AG04449 (cell line): ENCODE measurements around the gene PDZD11.
A peak's percentile ranks its signal among the peaks of the same experiment; 100 is the strongest.
"Not testable (repeated sequence)": the region's sequence is repeated elsewhere in the genome, so short reads cannot be mapped to it uniquely, and the experiment has no call there.

Source experiments
- CTCF ChIA-PET: fragments of 350-600 bp; formaldehyde crosslinking; extraction: SDS; loops from one replicate; lab custom pipeline; 2021; ENCODE audit warnings: antibody characterized with exemption; lab: Yijun Ruan, JAX
- POLR2A ChIA-PET: fragments of 400-600, 350-600 bp; formaldehyde crosslinking; extraction: SDS; loops from one replicate; lab custom pipeline; 2020; ENCODE audit warnings: antibody characterized with exemption, inconsistent platforms; lab: Yijun Ruan, JAX
- DNase-seq: peaks from one replicate; pipeline ENCODE4 v3.0.0-alpha.2; 2010; ENCODE audit warnings: low read depth, low spot score
- H3K4me3 ChIP-seq: 2 replicates; pipeline ENCODE4 v1.5.1; 2011; ENCODE audit warnings: low read depth, mild to moderate bottlenecking, control low read depth, low read length
- TF ChIP-seq, protein P1 (sequence below): IDR thresholded peaks from one replicate; pipeline ENCODE4 v1.5.1; 2011; ENCODE audit warnings: mild to moderate bottlenecking, moderate library complexity, low read length, control low read depth, inconsistent platforms; ENCODE audit not compliant: insufficient read depth; ENCODE audit errors: missing control alignments

PDZD11 gene, protein sequence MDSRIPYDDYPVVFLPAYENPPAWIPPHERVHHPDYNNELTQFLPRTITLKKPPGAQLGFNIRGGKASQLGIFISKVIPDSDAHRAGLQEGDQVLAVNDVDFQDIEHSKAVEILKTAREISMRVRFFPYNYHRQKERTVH

DNA sequence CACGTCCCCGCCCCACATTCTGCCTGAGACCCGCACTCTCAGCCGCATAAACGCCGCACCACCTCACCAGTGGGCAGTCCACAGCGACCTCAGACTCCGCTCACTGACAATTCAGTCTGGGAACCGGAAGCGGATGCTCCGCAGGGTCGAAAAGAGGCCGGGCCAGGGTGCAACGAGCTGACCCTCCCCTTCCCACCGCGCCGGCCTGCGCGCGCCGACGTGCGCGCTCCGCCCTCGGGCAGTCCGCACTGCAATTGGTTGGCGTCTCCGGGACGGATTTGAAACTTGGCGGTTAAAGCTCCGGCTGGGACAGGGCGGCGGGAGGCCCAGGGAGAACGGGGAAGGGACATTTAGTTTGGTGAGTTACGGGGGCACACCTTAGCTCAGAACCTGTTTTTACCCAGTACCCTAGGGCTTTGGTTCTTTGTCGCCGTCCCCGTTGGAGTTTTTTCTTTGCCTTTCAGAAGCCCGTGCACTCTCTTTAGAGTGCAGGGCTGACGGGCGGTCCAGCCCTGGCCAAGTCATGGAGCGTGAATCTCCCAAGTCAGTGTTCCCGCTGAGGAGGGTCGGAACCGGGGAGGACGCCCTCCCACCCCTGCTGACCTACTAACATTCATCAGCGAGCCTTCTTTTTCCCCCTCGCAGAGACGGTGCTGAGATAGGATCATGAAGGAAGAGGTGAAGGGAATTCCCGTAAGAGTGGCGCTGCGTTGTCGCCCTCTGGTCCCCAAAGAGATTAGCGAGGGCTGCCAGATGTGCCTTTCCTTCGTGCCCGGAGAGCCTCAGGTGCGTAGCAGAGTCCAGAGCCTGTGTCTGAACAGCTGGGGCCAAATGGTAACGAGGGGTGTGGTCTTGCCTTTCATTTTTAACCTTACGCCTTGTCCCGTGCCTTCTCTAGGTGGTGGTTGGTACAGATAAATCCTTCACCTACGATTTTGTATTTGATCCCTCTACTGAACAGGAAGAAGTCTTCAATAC, at the start of gene PDZD11, which contains the start of gene KIF4A:
PDZD11 (minus strand) TSS at position 135 of the 978 bp plus-strand sequence. CDS start 586 bp downstream, outside the sequence.
KIF4A (plus strand) TSS at position 312 of the 978 bp plus-strand sequence; CDS start at position 667, 355 bp downstream.
- POLR2A ChIA-PET, result interaction anchor here (1.0 kb wide), 1 partner anchor 12 kb away, joined by 3 read pairs; no protein-coding TSS in a partner anchor
- peak within 1 kb of the TSS; percentile 76 for H3K4me3 ChIP-seq
- CTCF ChIA-PET, result interaction anchor here (1.1 kb wide), 1 partner anchor 10 kb away, joined by 4 read pairs; no protein-coding TSS in a partner anchor

DNA sequence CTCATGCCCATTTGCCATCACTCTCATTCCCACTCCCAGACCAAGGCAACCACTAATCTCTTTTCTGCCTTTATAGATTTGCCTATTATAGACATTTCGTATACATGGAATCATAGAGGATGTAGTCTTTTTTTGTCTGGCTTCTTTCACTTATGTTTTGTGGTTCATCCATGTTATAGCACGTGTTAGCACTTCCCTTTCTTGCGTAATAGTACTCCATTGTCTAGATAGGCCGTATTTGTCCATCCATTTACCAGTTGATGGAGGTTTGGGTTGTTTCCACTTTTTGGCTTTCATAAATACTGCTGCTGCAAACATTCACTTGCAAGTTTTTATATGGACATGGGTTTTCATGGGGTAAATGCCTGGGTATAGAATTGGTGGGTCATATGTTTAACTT, 48.6 kb upstream of the PDZD11 start:
- no peak overlapping the region for H3K4me3 ChIP-seq
- TF ChIP-seq, protein P1, sequence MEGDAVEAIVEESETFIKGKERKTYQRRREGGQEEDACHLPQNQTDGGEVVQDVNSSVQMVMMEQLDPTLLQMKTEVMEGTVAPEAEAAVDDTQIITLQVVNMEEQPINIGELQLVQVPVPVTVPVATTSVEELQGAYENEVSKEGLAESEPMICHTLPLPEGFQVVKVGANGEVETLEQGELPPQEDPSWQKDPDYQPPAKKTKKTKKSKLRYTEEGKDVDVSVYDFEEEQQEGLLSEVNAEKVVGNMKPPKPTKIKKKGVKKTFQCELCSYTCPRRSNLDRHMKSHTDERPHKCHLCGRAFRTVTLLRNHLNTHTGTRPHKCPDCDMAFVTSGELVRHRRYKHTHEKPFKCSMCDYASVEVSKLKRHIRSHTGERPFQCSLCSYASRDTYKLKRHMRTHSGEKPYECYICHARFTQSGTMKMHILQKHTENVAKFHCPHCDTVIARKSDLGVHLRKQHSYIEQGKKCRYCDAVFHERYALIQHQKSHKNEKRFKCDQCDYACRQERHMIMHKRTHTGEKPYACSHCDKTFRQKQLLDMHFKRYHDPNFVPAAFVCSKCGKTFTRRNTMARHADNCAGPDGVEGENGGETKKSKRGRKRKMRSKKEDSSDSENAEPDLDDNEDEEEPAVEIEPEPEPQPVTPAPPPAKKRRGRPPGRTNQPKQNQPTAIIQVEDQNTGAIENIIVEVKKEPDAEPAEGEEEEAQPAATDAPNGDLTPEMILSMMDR, result no peak
- CTCF ChIA-PET, result no interaction called here
- DNase-seq, result no peak
- POLR2A ChIA-PET, result no interaction called here

More for the DNA sequence above, at the start of gene PDZD11, which contains the start of gene KIF4A:
- DNase-seq, result no peak
- TF ChIP-seq, protein P1, result no peak

DNA sequence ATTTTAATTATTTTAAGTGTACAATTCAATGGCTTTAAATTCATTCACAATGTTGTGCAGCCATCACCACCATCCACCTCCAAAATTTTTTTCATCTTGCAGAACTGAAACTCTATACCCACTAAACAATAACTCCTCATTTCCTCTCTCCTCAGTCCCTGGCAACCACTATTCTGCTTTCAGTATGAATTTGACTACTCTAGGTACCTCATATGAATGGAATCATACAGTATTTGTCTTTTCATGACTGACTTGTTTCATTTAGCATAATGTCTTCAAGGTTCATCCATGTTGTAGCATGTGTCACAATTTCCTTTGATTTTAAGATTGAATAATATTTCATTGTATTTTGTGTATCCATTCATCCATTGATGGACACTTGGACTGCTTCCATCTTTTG, 47.0 kb upstream of the PDZD11 start:
- DNase-seq, result no peak
- POLR2A ChIA-PET, result no interaction called here
- CTCF ChIA-PET, result no interaction called here
- H3K4me3 ChIP-seq, result no peak overlapping the region
- TF ChIP-seq, protein P1, result no peak

DNA sequence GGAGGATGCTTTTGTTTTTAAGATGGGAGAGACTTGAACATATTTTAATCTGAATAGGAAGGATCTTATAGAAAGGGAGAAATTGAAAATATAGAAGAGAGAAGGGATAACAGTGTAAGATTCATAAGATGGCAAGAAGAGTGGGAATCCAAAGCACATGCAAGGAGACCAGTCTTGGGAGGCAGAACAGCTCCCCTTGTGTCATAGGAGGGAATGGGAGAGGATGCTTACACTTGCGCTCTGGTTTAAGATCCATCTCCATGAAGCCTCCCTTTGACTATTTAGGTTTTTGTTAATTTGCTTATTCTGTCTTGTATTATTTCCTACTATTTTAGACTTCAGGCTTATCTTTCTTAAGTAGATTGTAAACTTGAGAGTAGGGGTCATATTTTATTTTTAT, 42.9 kb upstream of the PDZD11 start:
- ChIA-PET POLR2A (no interaction called here), CTCF (no interaction called here)
- TF ChIP-seq, protein P1, result peak; percentile 7
- H3K4me3 ChIP-seq, result no peak overlapping the region
- no peak for DNase-seq

DNA sequence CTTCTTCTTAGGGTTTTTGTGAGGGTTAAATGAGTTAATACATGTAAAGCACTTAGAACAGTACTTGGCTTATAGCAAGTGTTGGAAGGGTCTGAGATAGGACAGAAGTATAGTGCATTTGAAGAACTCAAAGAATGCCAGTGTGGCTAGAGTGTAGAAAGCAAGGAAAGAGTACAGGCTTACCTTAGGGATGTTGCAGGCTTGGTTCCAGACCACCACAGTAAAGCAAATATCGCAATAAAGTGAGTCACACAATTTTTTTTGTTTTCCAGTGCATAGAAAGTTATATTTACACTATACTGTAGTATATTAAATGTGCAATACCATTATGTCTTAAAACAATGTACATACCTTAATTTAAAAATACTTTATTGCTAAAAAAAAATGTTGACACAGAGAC, 41.4 kb upstream of the PDZD11 start:
- CTCF ChIA-PET, result no interaction called here
- H3K4me3 ChIP-seq, result no peak overlapping the region
- POLR2A ChIA-PET, result no interaction called here
- TF ChIP-seq, protein P1, result no peak
- DNase-seq, result no peak

DNA sequence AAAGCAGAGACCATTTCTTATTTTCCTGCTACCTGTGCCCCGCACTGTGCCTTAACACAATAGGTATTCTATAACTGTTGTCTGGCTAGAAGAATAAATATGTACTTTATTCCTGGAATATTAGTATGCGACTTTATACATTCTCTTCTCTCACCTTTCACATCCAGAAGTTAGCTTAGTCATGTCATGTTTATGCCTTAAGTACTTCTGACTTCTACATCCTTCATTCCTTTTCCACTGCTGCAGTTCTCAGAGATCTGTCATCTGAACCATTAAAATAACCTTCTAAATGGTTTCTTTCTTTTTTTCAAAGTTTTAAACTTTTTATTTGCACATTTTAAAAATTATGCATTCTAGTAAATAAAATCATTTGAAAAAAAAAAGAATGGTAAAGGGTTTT, 34.6 kb upstream of the PDZD11 start:
- ChIA-PET CTCF (no interaction called here), POLR2A (no interaction called here)
- no peak overlapping the region for H3K4me3 ChIP-seq
- TF ChIP-seq, protein P1, result no peak
- DNase-seq, result no peak

DNA sequence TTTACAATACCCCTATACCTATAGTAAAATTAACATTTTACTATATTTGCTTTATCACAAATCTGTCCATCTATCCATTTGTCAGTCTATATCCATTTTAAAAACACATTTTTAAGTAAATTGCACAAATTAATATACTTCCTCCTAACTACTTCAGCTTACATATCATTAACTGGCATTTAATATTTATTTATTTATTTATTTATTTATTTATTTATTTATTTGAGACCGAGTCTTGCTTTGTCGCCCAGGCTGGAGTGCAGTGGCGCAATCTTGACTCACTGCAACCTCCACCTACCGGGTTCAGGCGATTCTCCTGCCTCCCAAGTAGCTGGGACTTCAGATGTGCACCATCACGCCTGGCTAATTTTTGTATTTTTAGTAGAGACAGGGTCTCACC, 33.9 kb upstream of the PDZD11 start:
- CTCF ChIA-PET, POLR2A ChIA-PET, DNase-seq: not testable (repeated sequence)

More for the DNA sequence above, 33.9 kb upstream of the PDZD11 start:
- H3K4me3 ChIP-seq, result not testable (repeated sequence)
